Adrenal gland (tissue), 5 donors: Measurements from ENCODE around the gene UNC5C.

Experiments used
- CTCF ChIP-seq, 6 experiments: fragments of 450-650 bp in 4 of 6; fragments of 200-600 bp in 2 of 6; sonication (generic) in 1 of 6; IDR thresholded peaks; 1 replicate in 5 of 6; 2 replicates in 1 of 6; pipeline versions ENCODE4 v1.5.1 to v1.8.0; 2016 to 2021; ENCODE audit warnings: antibody characterized with exemption in 6 of 6, mild to moderate bottlenecking in 2 of 6, moderate library complexity in 1 of 6
- POLR2A ChIP-seq, 2 donors: fragments of 450-650 bp; IDR thresholded peaks; one replicate each; pipeline ENCODE4 v1.6.1; 2017; ENCODE audit warnings: antibody characterized with exemption in 2 of 2, mild to moderate bottlenecking in 2 of 2, moderate library complexity in 1 of 2
- donor health status: DM: no; HTN: no; CAD: no.

- no peak for TF ChIP-seq CTCF (IDR thresholded peaks at IDR 0.05)
- no peak for TF ChIP-seq POLR2A (IDR thresholded peaks at IDR 0.05)
Measured at GRCh38 chr4:95296052-95296451, 252.7 kb downstream of the UNC5C start.
